HG03558 (cell line): ENCODE data around the gene AGL.
"Not testable (repeated sequence)": the region's sequence is repeated elsewhere in the genome, so short reads cannot be mapped to it uniquely, and the experiment has no call there.

Source experiments
- ATAC-seq: cut with Tn5 transposase; IDR thresholded peaks from one replicate; pipeline ENCODE4 v1.9.1; 2021; ENCODE audit warnings: moderate number of reproducible peaks; ENCODE audit not compliant: unreplicated experiment; ENCODE audit errors: extremely low read depth

AGL gene

DNA sequence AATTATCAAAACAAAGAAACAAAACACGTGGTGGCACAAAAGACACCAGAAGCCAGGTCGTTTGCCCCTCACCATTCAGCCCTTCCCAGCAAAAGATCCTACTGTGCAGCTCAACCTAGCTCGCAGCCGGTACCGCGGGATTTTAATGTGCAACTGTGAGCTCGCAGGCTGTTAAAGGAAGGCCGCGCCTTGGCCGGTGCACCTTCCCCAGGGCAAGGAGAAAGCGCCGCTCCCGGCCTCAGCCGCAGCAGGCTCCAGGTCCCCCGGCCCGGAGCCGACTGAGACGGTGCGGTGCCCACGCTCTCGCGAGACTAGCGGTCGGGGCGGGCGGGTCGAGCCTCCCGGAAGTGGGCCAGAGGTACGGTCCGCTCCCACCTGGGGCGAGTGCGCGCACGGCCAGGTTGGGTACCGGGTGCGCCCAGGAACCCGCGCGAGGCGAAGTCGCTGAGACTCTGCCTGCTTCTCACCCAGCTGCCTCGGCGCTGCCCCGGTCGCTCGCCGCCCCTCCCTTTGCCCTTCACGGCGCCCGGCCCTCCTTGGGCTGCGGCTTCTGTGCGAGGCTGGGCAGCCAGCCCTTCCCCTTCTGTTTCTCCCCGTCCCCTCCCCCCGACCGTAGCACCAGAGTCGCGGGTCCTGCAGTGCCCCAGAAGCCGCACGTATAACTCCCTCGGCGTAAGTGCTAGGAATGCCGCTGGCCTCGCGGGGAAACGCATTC is at the start of gene AGL:
Gene AGL, plus strand, starts transcription at position 618 of the 715 bp plus-strand sequence. CDS start 682 bp downstream, outside the sequence.
- peak; percentile 77 for ATAC-seq

DNA sequence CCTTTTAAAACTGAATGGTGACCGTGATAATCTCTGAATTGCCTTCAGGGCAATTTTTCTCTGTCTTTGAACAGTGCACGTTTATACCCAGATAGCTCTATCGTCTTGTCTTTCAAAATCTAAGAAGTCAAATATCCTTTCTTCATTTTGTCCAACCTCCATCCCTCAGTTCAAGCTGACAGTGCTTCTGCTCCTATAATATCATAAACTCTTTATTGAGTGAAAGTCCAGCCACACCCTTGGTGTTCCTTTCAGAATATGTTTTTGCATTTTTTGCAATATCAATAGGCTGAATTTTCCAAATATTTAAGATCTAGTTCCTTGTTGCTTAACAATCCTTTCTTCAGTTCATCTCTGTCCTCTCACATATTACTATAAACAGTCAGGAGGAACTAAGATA is 48.6 kb upstream of the AGL start:
- ATAC-seq, result no peak

DNA sequence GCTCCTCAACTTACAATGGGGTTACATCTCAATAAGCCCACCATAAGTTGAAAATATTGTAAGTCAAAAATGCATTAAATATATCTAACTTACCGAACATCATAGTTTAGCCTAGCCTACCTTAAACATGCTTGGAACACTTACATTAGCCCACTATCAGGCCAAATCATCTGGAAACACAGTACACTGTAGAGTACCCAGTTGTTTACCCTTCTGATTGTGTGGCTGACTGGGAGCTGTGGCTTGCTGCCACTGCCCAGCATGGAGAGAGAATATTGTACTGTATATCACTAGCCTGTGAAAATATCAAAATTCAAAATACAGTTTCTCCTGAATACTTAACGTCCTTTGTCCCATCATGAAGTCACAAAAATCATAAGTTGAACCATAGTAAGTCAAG is 43.3 kb upstream of the AGL start:
- ATAC-seq, result no peak

- ATAC-seq, result peak; percentile 90
Measured at GRCh38 chr1:99808391-99809115, 41.6 kb upstream of the AGL start.

DNA sequence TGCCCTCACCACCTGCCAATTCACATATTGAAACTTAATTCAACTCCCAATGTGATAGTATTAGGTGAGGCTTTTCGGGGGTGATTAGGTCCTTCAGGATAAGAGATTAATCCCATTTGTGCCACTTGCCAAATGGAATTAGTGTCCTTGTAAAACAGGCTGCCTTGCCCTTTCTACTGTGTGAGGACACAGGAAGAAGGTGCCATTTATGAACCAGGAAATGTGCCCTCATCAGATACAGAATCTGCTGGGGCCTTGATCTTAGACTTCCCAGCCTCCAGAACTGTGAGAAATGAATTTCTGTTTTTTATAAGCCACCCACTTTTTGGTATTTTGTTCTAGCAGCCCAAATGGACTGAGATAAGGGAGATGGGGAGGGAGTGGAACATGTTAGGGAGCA is 39.1 kb upstream of the AGL start:
- ATAC-seq, result no peak

GRCh38 chr1:99811747-99812146 is 38.4 kb upstream of the AGL start:
- ATAC-seq, result no peak

DNA sequence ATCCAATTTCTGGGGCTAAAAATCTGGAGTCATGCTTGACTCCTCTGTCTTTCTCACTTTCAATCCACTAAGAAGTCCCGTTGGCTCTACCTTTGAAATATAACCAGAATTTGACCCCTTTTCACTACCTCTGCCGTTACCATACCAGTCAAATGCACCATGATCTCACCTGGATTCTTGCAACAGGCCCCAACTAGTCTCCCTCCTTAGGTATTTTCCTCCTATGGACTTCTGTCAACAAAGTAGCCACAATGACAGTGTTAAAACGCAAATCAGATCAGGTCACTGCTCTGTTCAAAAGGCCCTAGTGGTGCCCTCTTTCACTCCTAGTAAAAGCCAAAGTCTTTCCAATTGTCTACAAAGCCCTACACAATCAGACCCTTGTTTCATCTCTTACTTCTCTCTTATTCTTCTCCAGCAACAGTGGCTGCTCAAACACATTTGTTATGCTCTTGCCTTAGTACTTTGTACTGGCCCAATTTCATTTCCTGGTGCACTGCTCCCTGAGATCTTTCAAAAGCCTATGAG is 35.7 kb upstream of the AGL start:
- ATAC-seq, result no peak

- no peak for ATAC-seq
Measured at GRCh38 chr1:99816656-99817055, 33.5 kb upstream of the AGL start.

DNA sequence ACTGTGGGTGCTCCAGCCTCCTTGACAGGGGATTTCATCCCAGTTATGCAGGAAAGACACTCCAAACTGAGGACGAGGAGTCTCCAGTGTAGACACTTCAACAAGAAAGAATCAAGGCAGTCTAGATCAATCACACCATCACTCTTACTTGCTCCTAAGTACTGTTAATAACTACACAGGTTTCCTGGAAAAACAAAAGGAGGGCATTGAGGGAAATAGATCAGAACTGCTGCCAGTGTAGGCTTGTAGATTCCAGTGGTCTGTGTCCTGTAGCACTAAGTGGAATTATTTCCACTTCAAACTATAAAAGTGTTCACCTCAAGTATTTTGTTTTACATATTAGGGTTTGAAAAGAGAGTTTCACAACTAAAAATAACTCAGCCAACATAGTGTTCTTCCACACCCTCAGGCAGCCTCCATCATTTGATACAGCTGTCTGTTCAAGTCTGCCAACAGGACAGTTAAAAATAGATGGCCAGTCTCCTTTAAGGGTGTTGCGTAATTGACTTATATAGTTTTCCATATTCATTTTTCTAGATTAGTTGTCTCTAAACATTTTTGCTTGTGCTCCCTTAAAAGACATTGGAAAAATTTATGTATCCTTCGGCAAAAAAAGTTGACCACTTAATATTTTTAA is 32.0 kb upstream of the AGL start:
- ATAC-seq, result no peak

GRCh38 chr1:99820546-99820945 is 29.6 kb upstream of the AGL start:
- peak; percentile 89 for ATAC-seq

DNA sequence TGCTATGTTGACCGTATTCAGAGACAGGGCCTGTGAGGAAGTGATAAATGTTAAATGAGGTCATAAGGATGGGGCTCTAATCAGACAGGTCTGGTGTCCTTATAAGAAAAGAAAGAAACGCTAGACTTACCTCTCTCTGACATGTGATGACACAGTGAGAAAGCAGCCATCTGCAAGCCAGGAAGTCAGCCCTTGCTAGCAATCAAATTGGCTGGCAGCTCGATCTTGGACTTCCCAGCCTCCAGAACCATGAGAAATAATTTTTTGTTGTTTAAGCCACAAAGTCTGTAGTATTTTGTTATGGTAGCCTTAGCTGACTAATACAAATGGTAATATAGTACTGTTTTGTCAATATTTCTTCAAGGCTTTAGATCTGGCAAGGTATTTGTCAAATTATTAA is 25.1 kb upstream of the AGL start:
- ATAC-seq, result no peak

GRCh38 chr1:99825702-99826101 is 24.5 kb upstream of the AGL start:
- no peak for ATAC-seq

- ATAC-seq, result no peak
Measured at GRCh38 chr1:99827970-99828369, 22.2 kb upstream of the AGL start.

DNA sequence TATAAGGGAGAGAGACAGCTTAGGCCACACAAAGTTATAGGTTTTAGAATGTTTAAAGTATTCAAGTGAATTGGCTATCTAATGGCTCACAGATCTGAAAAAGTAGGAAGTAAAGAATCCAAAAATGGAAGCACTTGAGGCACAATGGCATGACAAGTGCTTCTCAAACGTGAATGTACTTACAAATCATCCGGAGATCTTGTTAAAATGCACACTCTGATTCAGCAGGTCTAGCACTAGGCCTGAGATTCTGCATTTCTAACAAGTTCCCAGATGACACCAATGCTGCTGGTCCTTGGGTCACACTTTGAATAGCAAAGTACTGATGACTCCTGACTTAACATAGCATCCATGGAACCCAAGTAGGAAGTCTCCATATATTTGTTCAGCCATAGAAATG is 20.9 kb upstream of the AGL start:
- no peak for ATAC-seq

- not testable (repeated sequence) for ATAC-seq
Measured at GRCh38 chr1:99833911-99834310, 16.2 kb upstream of the AGL start.

- ATAC-seq, result not testable (repeated sequence)
Measured at GRCh38 chr1:99836171-99837103, 13.7 kb upstream of the AGL start.

- ATAC-seq, result not testable (repeated sequence)
Measured at GRCh38 chr1:99840353-99840752, 9.8 kb upstream of the AGL start.

DNA sequence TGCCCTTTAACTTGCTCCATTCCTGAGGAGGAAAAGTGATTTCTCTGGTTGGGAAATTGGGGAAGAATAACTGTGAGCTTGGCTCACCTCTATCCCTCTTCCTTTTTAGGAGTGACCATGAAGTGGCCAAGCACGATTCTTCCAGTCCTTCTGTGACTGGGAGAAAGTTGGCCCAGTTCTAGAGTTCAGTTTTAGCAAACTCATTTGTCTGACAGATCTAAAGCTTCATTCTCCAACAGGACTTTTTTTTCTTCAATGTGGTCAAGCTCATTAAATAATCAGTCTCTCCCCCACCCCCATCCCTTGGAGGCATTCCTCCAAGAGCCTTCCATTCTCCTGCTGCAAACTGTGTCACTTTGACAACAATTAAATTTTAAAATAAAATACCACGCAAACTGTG is 6.4 kb upstream of the AGL start:
- ATAC-seq, result no peak

DNA sequence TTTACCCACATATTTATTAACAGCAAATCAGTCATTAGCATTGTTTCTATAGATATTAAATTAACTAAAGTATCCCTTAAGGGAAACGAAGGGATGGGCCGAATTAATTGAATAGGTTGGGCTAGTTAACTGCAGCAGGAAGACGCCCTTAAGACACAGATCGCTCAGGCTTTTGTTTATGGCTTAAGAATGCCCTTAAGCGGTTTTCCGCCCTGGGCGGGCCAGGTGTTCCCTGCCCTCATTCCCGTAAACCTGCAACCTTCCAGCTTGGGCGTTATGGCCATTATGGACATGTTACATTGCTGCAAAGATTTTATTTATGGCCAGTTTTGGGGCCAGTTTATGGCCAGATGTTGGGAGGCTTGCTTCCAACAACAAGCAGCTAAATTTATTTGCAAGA is 5.0 kb upstream of the AGL start:
- ATAC-seq, result not testable (repeated sequence)

- no peak for ATAC-seq
Measured at GRCh38 chr1:99849413-99849743, 783 bp upstream of the AGL start.
